Activated naive CD4-positive, alpha-beta T cell (primary cell): ENCODE measurements around the gene PDCD1.
"Not testable (repeated sequence)": the region's sequence is repeated elsewhere in the genome, so short reads cannot be mapped to it uniquely, and the experiment has no call there.

Experiments used
- DNase-seq, 4 experiments: peaks; one replicate each; lab custom pipeline; 2025; lab: John Stamatoyannopoulos, UW

The PDCD1 gene

DNA sequence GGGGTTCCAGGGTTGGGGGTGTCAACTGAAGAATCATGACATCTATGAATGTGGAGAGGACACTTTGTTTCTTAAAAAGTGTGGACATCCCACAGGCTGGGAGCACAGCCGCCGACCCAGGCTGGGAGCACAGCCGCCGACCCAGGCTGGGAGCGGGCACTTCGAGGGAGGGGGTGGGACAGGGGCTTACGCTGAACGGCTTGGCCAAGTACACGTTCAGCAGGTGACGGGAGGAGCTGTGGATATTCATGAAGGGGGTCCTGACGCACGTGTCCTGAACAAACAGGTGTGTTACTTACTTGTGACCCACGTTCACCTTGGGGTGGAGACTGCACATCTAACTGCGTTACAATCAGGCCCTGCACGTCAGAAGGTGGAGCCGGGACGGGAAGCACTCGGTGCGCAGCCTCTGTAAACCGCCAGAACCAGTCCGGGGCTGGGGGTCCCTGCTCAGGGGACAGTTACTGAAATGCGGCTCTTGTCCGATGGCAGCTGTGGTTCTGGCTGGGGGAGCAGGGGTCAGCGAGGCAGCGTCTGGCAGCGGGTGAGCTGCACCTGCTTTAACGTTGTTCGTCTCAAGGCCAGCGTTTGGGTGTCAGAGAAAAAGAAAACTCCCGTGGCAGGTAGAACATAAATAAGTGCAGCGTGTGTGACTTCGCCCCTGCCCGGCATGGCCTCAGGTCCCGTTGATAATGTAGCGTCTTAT is 58.3 kb downstream of the PDCD1 start:
- DNase-seq = not testable (repeated sequence)
